ENCODE data around the gene SSC4D. TPM values are rescaled to one million over a fixed set of nuclear protein-coding genes. Genes with fewer than 3 reads are reported as not detected.
"Not testable (repeated sequence)": the region's sequence is repeated elsewhere in the genome, so short reads cannot be mapped to it uniquely, and the experiment has no call there.

The SSC4D gene
- total RNA-seq: 1 to 10 TPM in 1 of 3 donors, under 1 TPM in 2; 0.38 to 1.0 (median 0.87) TPM

DNA sequence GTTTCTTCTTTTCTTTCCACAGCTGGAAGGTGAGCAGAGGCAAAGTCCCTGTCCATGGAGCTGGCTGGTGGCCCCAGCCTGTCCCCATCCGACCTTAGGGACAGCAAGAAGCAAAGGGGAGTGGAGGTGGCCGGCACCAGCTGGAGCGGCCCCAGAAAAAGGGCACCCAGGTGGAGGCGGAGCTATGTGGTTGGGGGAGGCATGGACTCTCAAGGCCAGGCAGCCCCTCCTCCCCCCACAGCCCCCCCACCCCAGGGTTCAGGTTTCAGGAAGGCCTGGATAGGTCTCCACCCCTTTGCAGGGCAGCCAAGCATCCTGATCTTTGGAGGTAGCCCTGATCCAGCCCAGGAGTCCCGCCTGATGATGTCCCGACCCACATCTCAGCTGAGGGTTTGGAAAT is at the start of gene SSC4D:
Gene SSC4D (minus strand): TSS at position 161 of the 400 bp plus-strand sequence. CDS start 5,258 bp downstream, outside the sequence.
- no peaks in the 10 kb centered on the region for H3K27me3 Mint-ChIP-seq (ENCODE audit: low read depth)
- no peak for DNase-seq
- no peaks in the 10 kb centered on the region for H3K9me3 Mint-ChIP-seq
- peaks cover 1% of the 10 kb centered on the region for H3K36me3 Mint-ChIP-seq (ENCODE audit: insufficient read depth)
- H3K4me3 Mint-ChIP-seq: no peak within 1 kb of the TSS
- H3K4me1 Mint-ChIP-seq (ENCODE audit: low read depth): no peaks in the 10 kb centered on the region
- ATAC-seq: no peak

GRCh38 chr7:76458504-76458903 is 49.0 kb upstream of the SSC4D start:
- H3K9me3 Mint-ChIP-seq; H3K36me3 Mint-ChIP-seq (ENCODE audit: insufficient read depth); H3K4me1 Mint-ChIP-seq (ENCODE audit: low read depth); H3K4me3 Mint-ChIP-seq; DNase-seq; H3K27me3 Mint-ChIP-seq (ENCODE audit: low read depth); ATAC-seq: not testable (repeated sequence)

DNA sequence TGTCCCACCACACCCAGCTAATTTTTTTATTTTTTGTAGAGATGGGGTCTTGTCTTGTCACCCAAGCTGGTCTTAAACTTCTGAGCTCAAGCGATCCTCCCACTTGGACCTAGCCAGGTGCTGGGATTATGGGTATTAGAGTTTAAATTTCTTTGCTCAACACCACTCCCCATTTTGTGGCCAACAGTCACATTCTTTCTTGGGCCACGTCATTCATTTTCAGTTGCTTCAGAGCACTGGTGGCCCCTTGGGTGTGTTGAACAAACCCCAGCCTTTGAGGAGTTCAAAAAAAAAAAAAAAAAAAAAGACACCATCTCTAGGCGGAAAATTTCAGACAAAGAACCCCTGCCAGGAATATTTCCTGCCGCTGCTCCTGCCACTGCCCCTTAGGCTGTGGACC is 47.5 kb upstream of the SSC4D start:
- not testable (repeated sequence) for H3K36me3 Mint-ChIP-seq (ENCODE audit: insufficient read depth); H3K27me3 Mint-ChIP-seq (ENCODE audit: low read depth); DNase-seq; H3K4me3 Mint-ChIP-seq; H3K9me3 Mint-ChIP-seq; H3K4me1 Mint-ChIP-seq (ENCODE audit: low read depth); ATAC-seq

GRCh38 chr7:76445577-76446008 is 36.1 kb upstream of the SSC4D start:
- H3K9me3 Mint-ChIP-seq; H3K36me3 Mint-ChIP-seq (ENCODE audit: insufficient read depth); H3K4me3 Mint-ChIP-seq; DNase-seq; H3K27me3 Mint-ChIP-seq (ENCODE audit: low read depth): not testable (repeated sequence)
- H3K4me1 Mint-ChIP-seq (ENCODE audit: low read depth): peaks cover 13% of the 10 kb centered on the region
- peak; percentile 71 for ATAC-seq

DNA sequence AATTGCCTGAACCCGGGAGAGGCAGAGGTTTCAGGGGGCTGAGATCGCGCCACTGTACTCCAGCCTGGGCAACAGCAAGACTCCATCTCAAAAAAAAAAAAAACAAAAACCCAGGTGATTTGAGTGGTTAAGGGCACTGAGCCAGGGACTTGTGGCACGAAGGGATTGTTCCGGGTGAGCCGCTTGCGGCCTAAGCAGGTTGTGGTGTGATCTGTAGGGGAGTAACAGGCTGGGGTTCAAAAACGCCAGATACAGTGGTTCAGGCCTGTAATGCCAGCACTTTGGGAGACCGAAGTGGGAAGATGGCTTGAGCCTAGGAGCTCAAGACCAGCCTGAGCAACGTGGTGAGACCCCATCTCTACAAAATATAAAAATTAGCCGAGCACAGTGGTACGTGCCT is 34.3 kb upstream of the SSC4D start:
- not testable (repeated sequence) for H3K36me3 Mint-ChIP-seq (ENCODE audit: insufficient read depth)

GRCh38 chr7:76442664-76443446 is 33.4 kb upstream of the SSC4D start:
- ATAC-seq; H3K36me3 Mint-ChIP-seq (ENCODE audit: insufficient read depth); H3K27me3 Mint-ChIP-seq (ENCODE audit: low read depth); H3K4me3 Mint-ChIP-seq; DNase-seq; H3K9me3 Mint-ChIP-seq: not testable (repeated sequence)
- H3K4me1 Mint-ChIP-seq (ENCODE audit: low read depth): peaks cover 13% of the 10 kb centered on the region

More for the DNA sequence above, 34.3 kb upstream of the SSC4D start:
- not testable (repeated sequence) for H3K4me3 Mint-ChIP-seq; DNase-seq; H3K27me3 Mint-ChIP-seq (ENCODE audit: low read depth); H3K9me3 Mint-ChIP-seq
- peaks cover 13% of the 10 kb centered on the region for H3K4me1 Mint-ChIP-seq (ENCODE audit: low read depth)
- ATAC-seq: peak; percentile 39 to 52

GRCh38 chr7:76441792-76442191 is 32.3 kb upstream of the SSC4D start:
- H3K36me3 Mint-ChIP-seq (ENCODE audit: insufficient read depth); H3K9me3 Mint-ChIP-seq; DNase-seq; H3K4me3 Mint-ChIP-seq; H3K27me3 Mint-ChIP-seq (ENCODE audit: low read depth): not testable (repeated sequence)
- peaks cover 13% of the 10 kb centered on the region for H3K4me1 Mint-ChIP-seq (ENCODE audit: low read depth)
- peak; percentile 54 to 62 for ATAC-seq

DNA sequence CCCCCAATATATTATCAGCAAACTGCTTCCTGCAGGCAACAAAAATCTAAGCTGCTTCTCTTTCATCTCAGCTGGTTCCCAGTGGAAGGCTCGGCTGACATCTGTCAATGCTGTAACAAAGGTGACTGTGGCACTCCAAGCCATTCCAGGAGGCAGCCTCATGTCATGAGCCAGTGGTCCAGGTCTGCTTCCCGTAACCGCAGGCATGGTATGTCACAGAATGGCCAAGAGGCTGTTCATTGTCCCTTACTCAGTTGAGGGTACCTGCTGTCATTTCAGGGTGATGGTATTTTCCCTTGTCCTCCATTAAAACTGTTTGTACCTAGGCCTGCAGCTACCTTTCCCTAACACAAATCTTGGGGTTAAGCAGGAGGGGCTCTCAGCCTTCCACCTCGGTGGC is 30.9 kb upstream of the SSC4D start:
- peaks cover 11% of the 10 kb centered on the region for H3K4me1 Mint-ChIP-seq (ENCODE audit: low read depth)
- not testable (repeated sequence) for ATAC-seq; DNase-seq; H3K4me3 Mint-ChIP-seq; H3K36me3 Mint-ChIP-seq (ENCODE audit: insufficient read depth); H3K9me3 Mint-ChIP-seq; H3K27me3 Mint-ChIP-seq (ENCODE audit: low read depth)

- H3K27me3 Mint-ChIP-seq (ENCODE audit: low read depth); H3K4me1 Mint-ChIP-seq (ENCODE audit: low read depth); DNase-seq; ATAC-seq; H3K4me3 Mint-ChIP-seq; H3K36me3 Mint-ChIP-seq (ENCODE audit: insufficient read depth); H3K9me3 Mint-ChIP-seq: not testable (repeated sequence)
These were observed 29.8 kb upstream of the SSC4D start for GRCh38 chr7:76439120-76439888.

DNA sequence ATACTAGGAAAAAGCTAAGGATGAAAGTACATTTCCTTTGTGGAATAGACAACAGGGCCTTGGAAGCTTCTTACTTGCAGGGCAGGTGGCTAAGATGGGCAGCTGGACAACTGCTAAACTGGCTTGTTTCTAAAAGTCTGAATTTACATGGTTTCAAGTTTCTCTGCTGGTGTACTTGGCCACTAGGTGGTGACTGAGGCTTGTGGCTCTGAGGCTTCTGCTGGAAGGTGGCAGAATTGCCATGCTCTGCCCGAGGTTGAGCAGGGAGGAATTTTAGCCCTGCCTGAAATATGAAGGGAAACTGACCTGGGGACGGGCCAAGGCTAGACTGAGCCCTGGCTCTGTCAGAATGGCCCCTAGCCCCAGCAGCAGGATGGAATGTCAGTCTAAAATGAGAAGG is 28.4 kb upstream of the SSC4D start:
- not testable (repeated sequence) for H3K36me3 Mint-ChIP-seq (ENCODE audit: insufficient read depth); H3K27me3 Mint-ChIP-seq (ENCODE audit: low read depth); H3K4me1 Mint-ChIP-seq (ENCODE audit: low read depth); H3K9me3 Mint-ChIP-seq; H3K4me3 Mint-ChIP-seq
- DNase-seq (peak; percentile 45), ATAC-seq (peak; percentile 70 to 77)

DNA sequence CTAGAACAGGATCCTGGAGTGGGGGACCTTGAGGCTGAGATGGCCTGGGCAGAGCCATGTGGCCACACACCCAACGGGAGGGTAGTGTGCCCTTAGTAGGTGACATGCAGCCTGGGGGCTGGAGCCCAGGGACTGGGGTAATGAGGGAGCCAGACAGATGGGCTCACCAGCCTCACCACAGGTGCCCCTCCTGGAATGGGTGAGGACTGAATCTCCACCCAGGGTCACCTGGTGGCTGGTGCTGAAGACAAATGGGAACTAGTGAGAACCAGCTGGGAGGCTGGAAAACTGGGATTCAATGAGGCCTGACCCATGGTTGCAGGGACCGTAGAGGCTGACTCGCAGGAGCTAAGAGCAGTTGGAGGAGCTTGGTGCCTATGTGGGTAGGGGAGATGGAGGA is 21.3 kb upstream of the SSC4D start:
- ATAC-seq: no peak
- Mint-ChIP-seq H3K4me1 (ENCODE audit: low read depth) (no peaks in the 10 kb centered on the region), H3K27me3 (ENCODE audit: low read depth) (no peaks in the 10 kb centered on the region), H3K4me3 (no peak overlapping the region), H3K36me3 (ENCODE audit: insufficient read depth) (no peaks in the 10 kb centered on the region), H3K9me3 (no peaks in the 10 kb centered on the region)
- no peak for DNase-seq

DNA sequence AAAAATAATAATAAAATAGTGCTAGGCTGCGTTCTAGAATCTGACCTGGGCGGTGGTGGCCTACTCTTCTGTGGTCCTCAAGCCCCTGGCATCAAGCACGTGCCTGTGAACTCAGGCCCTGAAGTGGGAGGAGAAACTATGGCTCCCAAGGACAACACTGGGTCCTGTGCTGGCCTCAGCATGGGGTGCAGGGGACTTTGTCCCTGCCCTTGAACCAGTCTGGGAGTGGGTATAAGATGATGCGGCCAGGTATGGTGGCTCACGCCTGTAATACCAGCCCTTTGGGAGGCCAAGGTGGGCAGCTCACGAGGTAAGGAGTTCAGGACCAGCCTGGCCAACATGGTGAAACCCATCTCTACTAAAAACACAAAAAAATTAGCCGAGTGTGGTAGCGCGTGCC is 20.7 kb upstream of the SSC4D start:
- no peaks in the 10 kb centered on the region for H3K27me3 Mint-ChIP-seq (ENCODE audit: low read depth)
- no peaks in the 10 kb centered on the region for H3K36me3 Mint-ChIP-seq (ENCODE audit: insufficient read depth)
- ATAC-seq (no peak), DNase-seq (no peak)
- no peaks in the 10 kb centered on the region for H3K9me3 Mint-ChIP-seq
- H3K4me1 Mint-ChIP-seq (ENCODE audit: low read depth): no peaks in the 10 kb centered on the region
- no peak overlapping the region for H3K4me3 Mint-ChIP-seq

GRCh38 chr7:76428868-76429805 is 19.6 kb upstream of the SSC4D start:
- H3K27me3 Mint-ChIP-seq (ENCODE audit: low read depth): no peaks in the 10 kb centered on the region
- H3K4me1 Mint-ChIP-seq (ENCODE audit: low read depth): peaks cover 3% of the 10 kb centered on the region
- no peaks in the 10 kb centered on the region for H3K9me3 Mint-ChIP-seq
- H3K4me3 Mint-ChIP-seq: no peak overlapping the region
- H3K36me3 Mint-ChIP-seq (ENCODE audit: insufficient read depth): no peaks in the 10 kb centered on the region
- DNase-seq (no peak), ATAC-seq (no peak)

DNA sequence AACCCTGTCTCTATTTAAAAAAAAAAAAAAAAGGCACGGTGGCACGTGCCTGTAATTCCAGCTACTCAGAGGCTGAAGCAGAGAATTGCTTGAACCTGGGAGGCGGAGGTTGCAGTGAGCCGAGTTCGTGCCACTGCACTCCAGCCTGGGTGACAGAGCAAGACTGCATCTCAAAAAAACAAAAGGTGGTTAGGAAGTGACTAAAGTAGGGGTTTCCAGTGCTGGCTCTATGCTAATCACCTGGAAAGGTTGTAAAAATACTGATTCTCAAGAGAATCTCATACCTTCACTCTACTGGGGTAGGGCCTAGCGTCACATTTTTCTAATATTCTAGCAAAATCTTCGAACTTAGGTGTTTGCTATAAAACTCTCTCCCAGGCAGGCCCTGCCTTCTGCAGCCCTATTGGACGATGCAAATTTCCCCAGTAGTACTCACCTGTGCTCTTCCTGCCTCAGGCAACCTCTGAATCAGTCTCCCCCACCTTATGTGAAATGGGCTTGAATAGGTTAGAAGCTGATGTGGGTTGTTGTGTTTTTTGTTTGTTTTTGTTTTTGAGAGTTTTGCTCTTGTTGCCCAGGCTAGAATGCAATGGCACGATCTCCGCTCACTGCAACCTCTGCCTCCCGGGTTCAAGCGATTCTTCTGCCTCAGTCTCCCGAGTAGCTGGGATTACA is 18.8 kb upstream of the SSC4D start:
- ATAC-seq (peak; percentile 35 to 61), DNase-seq (no peak)
- no peaks in the 10 kb centered on the region for H3K27me3 Mint-ChIP-seq (ENCODE audit: low read depth)
- H3K9me3 Mint-ChIP-seq: no peaks in the 10 kb centered on the region
- no peak overlapping the region for H3K4me3 Mint-ChIP-seq
- H3K4me1 Mint-ChIP-seq (ENCODE audit: low read depth): peaks cover 3% of the 10 kb centered on the region
- H3K36me3 Mint-ChIP-seq (ENCODE audit: insufficient read depth): no peaks in the 10 kb centered on the region

Measured in activated T-cell treated with anti-CD3 and anti-CD28 coated beads, Interleukin-2, amount 50 U/mL, for 4 hours (primary cell).